ENCODE measurements around the gene RIN1. TPM values are rescaled to one million over a fixed set of nuclear protein-coding genes. Genes with fewer than 3 reads are reported as not detected.
A peak's percentile ranks its signal among the peaks of the same experiment; 100 is the strongest.

RIN1 gene
- total and polyA plus RNA-seq, 9 of the 15 experiments (the other 6 are each of a cell fraction or from before 2014, with no cell fraction given), result 0.01 to 1.2 (median 0.45) TPM; not detected in 1

DNA sequence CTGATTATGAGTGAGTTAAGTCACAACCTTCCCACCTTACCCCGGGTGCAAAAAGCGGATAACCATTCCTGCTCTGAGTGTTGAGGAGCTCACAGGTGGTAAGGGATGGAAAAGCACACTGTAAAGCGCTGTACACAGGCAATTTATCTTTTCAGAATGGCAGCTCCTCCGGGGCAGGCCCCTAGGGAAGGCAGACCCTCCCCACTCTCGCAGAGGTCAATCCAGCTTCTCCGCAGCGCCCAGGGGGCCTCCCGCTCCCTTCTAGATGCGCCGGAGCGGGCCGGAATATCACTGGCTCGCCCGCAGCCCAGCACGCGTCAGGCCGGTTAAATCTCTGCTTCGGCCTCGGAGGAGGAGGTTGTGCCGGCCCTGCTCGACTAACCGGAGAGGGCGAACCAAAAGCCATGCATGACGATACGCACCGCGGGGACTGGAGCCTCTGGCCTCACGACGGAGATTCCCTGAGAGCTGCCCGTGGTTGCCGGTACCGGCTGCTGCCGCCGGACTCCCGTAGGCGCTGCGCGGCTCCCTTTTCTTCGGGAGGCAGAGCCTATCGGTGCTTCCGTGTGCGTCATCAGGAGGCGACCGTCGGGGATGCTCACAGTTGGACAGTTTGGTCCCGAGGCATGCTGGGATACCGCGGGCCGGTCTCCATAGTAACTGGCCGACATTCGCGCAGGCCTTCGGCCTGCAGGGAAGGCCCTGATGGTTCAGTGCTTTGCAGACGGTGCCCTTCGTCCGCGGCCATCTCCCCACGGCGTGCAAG lies 8.5 kb upstream of the RIN1 start, which contains the start of gene BRMS1 (continued):
- peak; percentile 90 for TF ChIP-seq RBFOX2 (IDR thresholded peaks at IDR 0.05; ENCODE audit: low read depth, low read length)
- peak; percentile 96 for TF ChIP-seq ZFX (CRISPR knock-in tag; IDR thresholded peaks at IDR 0.05)
- TF ChIP-seq TBP (optimal IDR thresholded peaks at IDR 0.05; ENCODE audit: low read depth, low read length), result peak; percentile 84
- no peak for TF ChIP-seq TFAM (CRISPR knock-in tag; conservative IDR thresholded peaks at IDR 0.05)
- TF ChIP-seq ETV1 (tag; conservative IDR thresholded peaks at IDR 0.05; ENCODE audit: low read depth), result peak; percentile 35; the same call in 1 of the 2 replicates
- TF ChIP-seq, protein P1, sequence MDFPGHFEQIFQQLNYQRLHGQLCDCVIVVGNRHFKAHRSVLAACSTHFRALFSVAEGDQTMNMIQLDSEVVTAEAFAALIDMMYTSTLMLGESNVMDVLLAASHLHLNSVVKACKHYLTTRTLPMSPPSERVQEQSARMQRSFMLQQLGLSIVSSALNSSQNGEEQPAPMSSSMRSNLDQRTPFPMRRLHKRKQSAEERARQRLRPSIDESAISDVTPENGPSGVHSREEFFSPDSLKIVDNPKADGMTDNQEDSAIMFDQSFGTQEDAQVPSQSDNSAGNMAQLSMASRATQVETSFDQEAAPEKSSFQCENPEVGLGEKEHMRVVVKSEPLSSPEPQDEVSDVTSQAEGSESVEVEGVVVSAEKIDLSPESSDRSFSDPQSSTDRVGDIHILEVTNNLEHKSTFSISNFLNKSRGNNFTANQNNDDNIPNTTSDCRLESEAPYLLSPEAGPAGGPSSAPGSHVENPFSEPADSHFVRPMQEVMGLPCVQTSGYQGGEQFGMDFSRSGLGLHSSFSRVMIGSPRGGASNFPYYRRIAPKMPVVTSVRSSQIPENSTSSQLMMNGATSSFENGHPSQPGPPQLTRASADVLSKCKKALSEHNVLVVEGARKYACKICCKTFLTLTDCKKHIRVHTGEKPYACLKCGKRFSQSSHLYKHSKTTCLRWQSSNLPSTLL (IDR thresholded peaks at IDR 0.05), result no peak
- peak; percentile 78 for TF ChIP-seq MXI1 (IDR thresholded peaks at IDR 0.05; ENCODE audit: low read depth, low read length)
- TF ChIP-seq, protein P2, sequence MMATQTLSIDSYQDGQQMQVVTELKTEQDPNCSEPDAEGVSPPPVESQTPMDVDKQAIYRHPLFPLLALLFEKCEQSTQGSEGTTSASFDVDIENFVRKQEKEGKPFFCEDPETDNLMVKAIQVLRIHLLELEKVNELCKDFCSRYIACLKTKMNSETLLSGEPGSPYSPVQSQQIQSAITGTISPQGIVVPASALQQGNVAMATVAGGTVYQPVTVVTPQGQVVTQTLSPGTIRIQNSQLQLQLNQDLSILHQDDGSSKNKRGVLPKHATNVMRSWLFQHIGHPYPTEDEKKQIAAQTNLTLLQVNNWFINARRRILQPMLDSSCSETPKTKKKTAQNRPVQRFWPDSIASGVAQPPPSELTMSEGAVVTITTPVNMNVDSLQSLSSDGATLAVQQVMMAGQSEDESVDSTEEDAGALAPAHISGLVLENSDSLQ (IDR thresholded peaks at IDR 0.05), result peak; percentile 27
- TF ChIP-seq, protein P3, sequence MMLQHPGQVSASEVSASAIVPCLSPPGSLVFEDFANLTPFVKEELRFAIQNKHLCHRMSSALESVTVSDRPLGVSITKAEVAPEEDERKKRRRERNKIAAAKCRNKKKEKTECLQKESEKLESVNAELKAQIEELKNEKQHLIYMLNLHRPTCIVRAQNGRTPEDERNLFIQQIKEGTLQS (IDR thresholded peaks at IDR 0.05), result no peak; the same call in 1 of the 2 replicates
- TF ChIP-seq, protein P3 (CRISPR knock-in tag; conservative IDR thresholded peaks at IDR 0.05), result no peak
- no peak for TF ChIP-seq WHSC1 (IDR thresholded peaks at IDR 0.05; ENCODE audit: low read length)
- TF ChIP-seq, protein P4, sequence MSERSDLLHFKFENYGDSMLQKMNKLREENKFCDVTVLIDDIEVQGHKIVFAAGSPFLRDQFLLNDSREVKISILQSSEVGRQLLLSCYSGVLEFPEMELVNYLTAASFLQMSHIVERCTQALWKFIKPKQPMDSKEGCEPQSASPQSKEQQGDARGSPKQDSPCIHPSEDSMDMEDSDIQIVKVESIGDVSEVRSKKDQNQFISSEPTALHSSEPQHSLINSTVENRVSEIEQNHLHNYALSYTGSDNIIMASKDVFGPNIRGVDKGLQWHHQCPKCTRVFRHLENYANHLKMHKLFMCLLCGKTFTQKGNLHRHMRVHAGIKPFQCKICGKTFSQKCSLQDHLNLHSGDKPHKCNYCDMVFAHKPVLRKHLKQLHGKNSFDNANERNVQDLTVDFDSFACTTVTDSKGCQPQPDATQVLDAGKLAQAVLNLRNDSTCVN (CRISPR knock-in tag; IDR thresholded peaks at IDR 0.05), result no peak
- TF ChIP-seq PHB2 (IDR thresholded peaks at IDR 0.05; ENCODE audit: low read depth), result no peak
- TF ChIP-seq MTA1 (IDR thresholded peaks at IDR 0.05; ENCODE audit: borderline replicate concordance), result peak; percentile 99
- peak; percentile 58; the same call in 1 of the 2 replicates for TF ChIP-seq SP1 (CRISPR knock-in tag; IDR thresholded peaks at IDR 0.05)
- TF ChIP-seq ZNF740 (CRISPR knock-in tag; IDR thresholded peaks at IDR 0.05), result no peak
- no peak for TF ChIP-seq ZNF740 (tag; IDR thresholded peaks at IDR 0.05)
- TF ChIP-seq, protein P5, sequence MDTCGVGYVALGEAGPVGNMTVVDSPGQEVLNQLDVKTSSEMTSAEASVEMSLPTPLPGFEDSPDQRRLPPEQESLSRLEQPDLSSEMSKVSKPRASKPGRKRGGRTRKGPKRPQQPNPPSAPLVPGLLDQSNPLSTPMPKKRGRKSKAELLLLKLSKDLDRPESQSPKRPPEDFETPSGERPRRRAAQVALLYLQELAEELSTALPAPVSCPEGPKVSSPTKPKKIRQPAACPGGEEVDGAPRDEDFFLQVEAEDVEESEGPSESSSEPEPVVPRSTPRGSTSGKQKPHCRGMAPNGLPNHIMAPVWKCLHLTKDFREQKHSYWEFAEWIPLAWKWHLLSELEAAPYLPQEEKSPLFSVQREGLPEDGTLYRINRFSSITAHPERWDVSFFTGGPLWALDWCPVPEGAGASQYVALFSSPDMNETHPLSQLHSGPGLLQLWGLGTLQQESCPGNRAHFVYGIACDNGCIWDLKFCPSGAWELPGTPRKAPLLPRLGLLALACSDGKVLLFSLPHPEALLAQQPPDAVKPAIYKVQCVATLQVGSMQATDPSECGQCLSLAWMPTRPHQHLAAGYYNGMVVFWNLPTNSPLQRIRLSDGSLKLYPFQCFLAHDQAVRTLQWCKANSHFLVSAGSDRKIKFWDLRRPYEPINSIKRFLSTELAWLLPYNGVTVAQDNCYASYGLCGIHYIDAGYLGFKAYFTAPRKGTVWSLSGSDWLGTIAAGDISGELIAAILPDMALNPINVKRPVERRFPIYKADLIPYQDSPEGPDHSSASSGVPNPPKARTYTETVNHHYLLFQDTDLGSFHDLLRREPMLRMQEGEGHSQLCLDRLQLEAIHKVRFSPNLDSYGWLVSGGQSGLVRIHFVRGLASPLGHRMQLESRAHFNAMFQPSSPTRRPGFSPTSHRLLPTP (IDR thresholded peaks at IDR 0.05; ENCODE audit: borderline replicate concordance, extremely low read depth, insufficient read length), result no peak

Data from K562 (cell line).